SK-N-SH (cell line): ENCODE data around the gene FSTL5. TPM values are rescaled to one million over a fixed set of nuclear protein-coding genes. Genes with fewer than 3 reads are reported as not detected.

Experiments
- CTCF ChIA-PET: fragments of 300-600, 350-600 bp; formaldehyde crosslinking; extraction: SDS; loops from one replicate; lab custom pipeline; 2021; lab: Yijun Ruan, JAX
- POLR2A ChIA-PET: fragments of 350-600 bp; sonication (Branson Sonifier 250); formaldehyde crosslinking; extraction: SDS; loops from one replicate; lab custom pipeline; 2020; ENCODE audit warnings: antibody characterized with exemption, inconsistent platforms; lab: Yijun Ruan, JAX
- DNase-seq: peaks from one replicate; pipeline ENCODE4 v3.0.0; 2012
- H2AFZ ChIP-seq: fragments of 200-600 bp; sonication (generic); 2 replicates; pipeline ENCODE4 v1.8.1; 2016; ENCODE audit warnings: antibody characterized with exemption, mild to moderate bottlenecking, low read depth
- H3F3A ChIP-seq: fragments of 200-600 bp; sonication (generic); replicated peaks from 2 replicates; pipeline ENCODE3; 2016; ENCODE audit warnings: antibody characterized with exemption, mild to moderate bottlenecking; ENCODE audit not compliant: insufficient read depth
- H3K27ac ChIP-seq, 2 experiments: fragments of 200-500 bp in 1 of 2; fragments of 200-600 bp in 1 of 2; sonication (Bioruptor generic) in 1 of 2; sonication (generic), shearing (Covaris generic) in 1 of 2; 2 replicates each; pipeline versions ENCODE4 v1.5.1 to v1.6.1; 2014 to 2016; ENCODE audit warnings: low read depth in 2 of 2, inconsistent platforms in 1 of 2, low read length in 1 of 2, mild to moderate bottlenecking in 1 of 2, mixed read lengths in 1 of 2
- H3K27me3 ChIP-seq: fragments of 200-600 bp; sonication (generic), shearing (Covaris generic); 2 replicates; pipeline ENCODE4 v1.6.1; 2016; ENCODE audit warnings: mixed run types; ENCODE audit not compliant: insufficient read depth
- H3K36me3 ChIP-seq, 2 experiments: fragments of 200-500 bp in 1 of 2; fragments of 200-600 bp in 1 of 2; sonication (Bioruptor generic) in 1 of 2; sonication (generic) in 1 of 2; replicated peaks in 1 of 2; 2 replicates each; pipeline versions ENCODE3 to v1.5.1; 2014 to 2016; ENCODE audit warnings: low read length in 1 of 2, mild to moderate bottlenecking in 1 of 2; ENCODE audit not compliant: insufficient read depth in 2 of 2, control insufficient read depth in 1 of 2
- H3K4me1 ChIP-seq, 2 experiments: fragments of 200-500 bp in 1 of 2; fragments of 200-600 bp in 1 of 2; sonication (Bioruptor generic) in 1 of 2; sonication (generic), shearing (Covaris generic) in 1 of 2; 2 replicates each; pipeline versions ENCODE4 v1.5.1 to v1.6.1; 2014 to 2016; ENCODE audit warnings: low read depth in 1 of 2, low read length in 1 of 2, mixed run types in 1 of 2; ENCODE audit not compliant: insufficient read depth in 2 of 2, control insufficient read depth in 1 of 2
- H3K4me2 ChIP-seq: fragments of 200-600 bp; sonication (generic), shearing (Covaris generic); 2 replicates; pipeline ENCODE4 v1.6.1; 2017; ENCODE audit warnings: mixed run types
- H3K4me3 ChIP-seq, 2 experiments: fragments of 200-500 bp in 1 of 2; fragments of 200-600 bp in 1 of 2; sonication (Bioruptor generic) in 1 of 2; sonication (generic), shearing (Covaris generic) in 1 of 2; 2 replicates each; pipeline versions ENCODE4 v1.5.1 to v1.8.1; 2014 to 2016; ENCODE audit warnings: low read depth in 2 of 2, inconsistent platforms in 1 of 2, low read length in 1 of 2, mild to moderate bottlenecking in 1 of 2, mixed read lengths in 1 of 2, moderate library complexity in 1 of 2
- H3K79me2 ChIP-seq: fragments of 200-600 bp; sonication (generic); 2 replicates; pipeline ENCODE4 v1.8.1; 2017; ENCODE audit warnings: mild to moderate bottlenecking; ENCODE audit not compliant: insufficient read depth
- H3K9ac ChIP-seq: fragments of 200-600 bp; sonication (generic); 2 replicates; pipeline ENCODE4 v1.6.1; 2017; ENCODE audit warnings: mixed run types
- H3K9me2 ChIP-seq: fragments of 200-600 bp; sonication (generic); 2 replicates; pipeline ENCODE4 v1.6.1; 2017; ENCODE audit warnings: mixed run types
- H3K9me3 ChIP-seq: fragments of 200-600 bp; sonication (generic); 2 replicates; pipeline ENCODE4 v1.6.1; 2017; ENCODE audit warnings: mixed run types, mild to moderate bottlenecking, moderate library complexity
- H4K20me1 ChIP-seq: fragments of 200-600 bp; sonication (generic); 2 replicates; pipeline ENCODE4 v1.6.1; 2017; ENCODE audit warnings: mild to moderate bottlenecking, mixed run types; ENCODE audit not compliant: insufficient read depth
- CHD2 ChIP-seq: fragments of 150-350 bp; IDR thresholded peaks from 2 replicates; pipeline ENCODE4 v1.6.1; 2018; ENCODE audit warnings: low read length; ENCODE audit not compliant: partially characterized antibody
- ELF1 ChIP-seq: IDR thresholded peaks from 2 replicates; pipeline ENCODE4 v1.4.0; 2012
- EP300 ChIP-seq, 2 experiments: IDR thresholded peaks; 2 replicates each; pipeline versions ENCODE4 v1.4.0 to v1.6.1; 2012; ENCODE audit warnings: borderline replicate concordance in 1 of 2, low read depth in 1 of 2, low read length in 1 of 2
- FOSL2 ChIP-seq: IDR thresholded peaks from 2 replicates; pipeline ENCODE4 v1.4.0; 2012; ENCODE audit warnings: low read depth, mild to moderate bottlenecking, moderate library complexity, borderline replicate concordance
- FOXM1 ChIP-seq: IDR thresholded peaks from 2 replicates; pipeline ENCODE4 v1.4.0; 2012; ENCODE audit warnings: low read depth, mild to moderate bottlenecking
- GABPA ChIP-seq: IDR thresholded peaks from 2 replicates; pipeline ENCODE4 v1.4.0; 2012; ENCODE audit warnings: low read depth, mild to moderate bottlenecking
- JUND ChIP-seq: IDR thresholded peaks from 2 replicates; pipeline ENCODE4 v1.4.0; 2012
- MAX ChIP-seq: IDR thresholded peaks from 2 replicates; pipeline ENCODE4 v1.4.0; 2012; ENCODE audit warnings: low read depth
- MEF2A ChIP-seq: IDR thresholded peaks from 2 replicates; pipeline ENCODE4 v1.4.0; 2012; ENCODE audit warnings: low read depth, borderline replicate concordance
- NFIC ChIP-seq: IDR thresholded peaks from 2 replicates; pipeline ENCODE4 v1.4.0; 2012; ENCODE audit warnings: borderline replicate concordance
- NRF1 ChIP-seq: IDR thresholded peaks from 2 replicates; pipeline ENCODE4 v1.6.1; 2012; ENCODE audit warnings: low read depth, mild to moderate bottlenecking, low read length
- RCOR1 ChIP-seq: fragments of 150-350 bp; IDR thresholded peaks from 2 replicates; pipeline ENCODE4 v1.6.1; 2017; ENCODE audit warnings: antibody characterized with exemption, low read length
- RFX5 ChIP-seq: IDR thresholded peaks from 2 replicates; pipeline ENCODE4 v1.6.1; 2012; ENCODE audit warnings: mild to moderate bottlenecking, improper control_type of control experiment, low read length
- RXRA ChIP-seq: IDR thresholded peaks from 2 replicates; pipeline ENCODE4 v1.4.0; 2012; ENCODE audit warnings: low read depth, mild to moderate bottlenecking, borderline replicate concordance
- SIN3A ChIP-seq: IDR thresholded peaks from 2 replicates; pipeline ENCODE4 v1.6.1; 2012; ENCODE audit warnings: low read depth, mild to moderate bottlenecking, low read length, moderate library complexity, borderline replicate concordance
- SMC3 ChIP-seq: IDR thresholded peaks from 2 replicates; pipeline ENCODE4 v1.6.1; 2012; ENCODE audit warnings: low read depth, low read length, improper control_type of control experiment
- TCF12 ChIP-seq: IDR thresholded peaks from 2 replicates; pipeline ENCODE4 v1.4.0; 2012
- TEAD4 ChIP-seq: IDR thresholded peaks from 2 replicates; pipeline ENCODE4 v1.4.0; 2012; ENCODE audit warnings: mild to moderate bottlenecking, borderline replicate concordance; ENCODE audit not compliant: insufficient read depth
- USF2 ChIP-seq: fragments of 150-350 bp; IDR thresholded peaks from 2 replicates; pipeline ENCODE4 v1.6.1; 2017; ENCODE audit warnings: antibody characterized with exemption, low read length, low read depth, borderline replicate concordance
- YY1 ChIP-seq: IDR thresholded peaks from 2 replicates; pipeline ENCODE4 v1.4.0; 2012; ENCODE audit warnings: low read depth, mild to moderate bottlenecking
- WGBS: methylation state at CpG from one replicate; pipeline ENCODE4 v1.1.6; 2017; ENCODE audit warnings: low lambda C conversion rate; 5-methylcytosine and 5-hydroxymethylcytosine counted together
- polyA plus RNA-seq, 3 experiments: library from polyadenylated mRNA; depleted of rRNA; stranded (reverse); fragments of >200 nt; gene quantifications; 2 replicates each; pipeline ENCODE4 v1.2.3, GENCODE V29; 2012
- TF ChIP-seq, protein P1 (sequence below): IDR thresholded peaks from 2 replicates; pipeline ENCODE4 v1.4.0; 2012; ENCODE audit warnings: low read depth, borderline replicate concordance
- TF ChIP-seq, protein P2 (sequence below): fragments of 150-350 bp; IDR thresholded peaks from 2 replicates; pipeline ENCODE4 v1.6.1; 2016; ENCODE audit warnings: mild to moderate bottlenecking, low read depth, low read length

The FSTL5 gene
- polyA plus RNA-seq, 1 of the 3 experiments (the other 2 are of a cell fraction), result 0.07 TPM

DNA sequence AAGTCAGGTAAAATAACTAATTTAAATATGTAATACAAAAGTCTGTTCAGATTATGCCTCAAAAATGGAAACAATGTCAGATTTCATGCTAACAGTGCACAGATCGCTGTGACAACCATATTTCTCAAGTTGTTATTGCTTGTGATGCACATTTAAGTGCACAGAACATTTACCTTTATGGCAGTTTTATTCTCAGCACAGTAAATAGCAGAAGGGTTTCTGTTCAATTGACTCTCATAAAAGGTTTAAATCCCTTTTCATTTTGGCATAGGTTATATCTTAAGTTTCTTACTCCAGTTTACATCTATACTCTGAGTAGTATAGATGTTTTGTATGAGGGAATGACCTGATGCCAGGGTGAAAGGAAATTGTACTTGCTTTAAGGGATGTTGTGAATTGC, 247.8 kb downstream of the FSTL5 start (continued):
- TF ChIP-seq TEAD4 (no peak), RCOR1 (no peak), YY1 (no peak), SMC3 (no peak)

- Histone ChIP-seq H3K27ac (no peak overlapping the region), H3K79me2 (no peaks in the 10 kb centered on the region), H3K36me3 (no peaks in the 10 kb centered on the region), H3K4me3 (no peak overlapping the region), H3K4me1 (no peaks in the 10 kb centered on the region), H3K9me3 (no peaks in the 10 kb centered on the region), H3K27me3 (no peaks in the 10 kb centered on the region), H3F3A (no peaks in the 10 kb centered on the region), H3K9me2 (no peaks in the 10 kb centered on the region), H2AFZ (no peak overlapping the region), H3K4me2 (no peak overlapping the region), H3K9ac (no peak overlapping the region), H4K20me1 (no peaks in the 10 kb centered on the region)
- ChIA-PET POLR2A (no interaction called here), CTCF (no interaction called here)
- 80% methylated on average over 2 of the region's 2 CpGs for WGBS
- no peak for DNase-seq
- no peak for TF ChIP-seq JUND
- no peak for TF ChIP-seq ELF1
- no peak for TF ChIP-seq CHD2
- TF ChIP-seq NRF1, result no peak
- TF ChIP-seq RCOR1, result no peak
Observed at GRCh38 chr4:161907590-161907955, 256.2 kb downstream of the FSTL5 start.

GRCh38 chr4:161906836-161907589, 256.8 kb downstream of the FSTL5 start:
- Histone ChIP-seq H3K4me1 (no peaks in the 10 kb centered on the region), H2AFZ (no peak overlapping the region), H3K36me3 (no peaks in the 10 kb centered on the region), H3K27ac (no peak overlapping the region), H3K79me2 (no peaks in the 10 kb centered on the region), H3K4me2 (no peak overlapping the region), H3K9me2 (no peaks in the 10 kb centered on the region), H4K20me1 (no peaks in the 10 kb centered on the region), H3K9me3 (no peaks in the 10 kb centered on the region), H3F3A (no peaks in the 10 kb centered on the region), H3K4me3 (no peak overlapping the region), H3K27me3 (no peaks in the 10 kb centered on the region), H3K9ac (no peak overlapping the region)
- POLR2A ChIA-PET, result no interaction called here
- CTCF ChIA-PET, result no interaction called here
- WGBS, result 65% methylated on average over 4 of the region's 4 CpGs
- no peak for DNase-seq
- no peak for TF ChIP-seq EP300 (IDR thresholded peaks at IDR 0.05; ENCODE audit: borderline replicate concordance in 1 of 2, low read depth in 1 of 2, low read length in 1 of 2)
- TF ChIP-seq RXRA, result no peak
- TF ChIP-seq MEF2A, result no peak
- TF ChIP-seq, protein P1, sequence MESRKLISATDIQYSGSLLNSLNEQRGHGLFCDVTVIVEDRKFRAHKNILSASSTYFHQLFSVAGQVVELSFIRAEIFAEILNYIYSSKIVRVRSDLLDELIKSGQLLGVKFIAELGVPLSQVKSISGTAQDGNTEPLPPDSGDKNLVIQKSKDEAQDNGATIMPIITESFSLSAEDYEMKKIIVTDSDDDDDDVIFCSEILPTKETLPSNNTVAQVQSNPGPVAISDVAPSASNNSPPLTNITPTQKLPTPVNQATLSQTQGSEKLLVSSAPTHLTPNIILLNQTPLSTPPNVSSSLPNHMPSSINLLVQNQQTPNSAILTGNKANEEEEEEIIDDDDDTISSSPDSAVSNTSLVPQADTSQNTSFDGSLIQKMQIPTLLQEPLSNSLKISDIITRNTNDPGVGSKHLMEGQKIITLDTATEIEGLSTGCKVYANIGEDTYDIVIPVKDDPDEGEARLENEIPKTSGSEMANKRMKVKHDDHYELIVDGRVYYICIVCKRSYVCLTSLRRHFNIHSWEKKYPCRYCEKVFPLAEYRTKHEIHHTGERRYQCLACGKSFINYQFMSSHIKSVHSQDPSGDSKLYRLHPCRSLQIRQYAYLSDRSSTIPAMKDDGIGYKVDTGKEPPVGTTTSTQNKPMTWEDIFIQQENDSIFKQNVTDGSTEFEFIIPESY, result no peak
- no peak for TF ChIP-seq MAX
- TF ChIP-seq RFX5, result no peak
- no peak for TF ChIP-seq USF2
- TF ChIP-seq GABPA, result no peak
- TF ChIP-seq FOXM1, result no peak
- TF ChIP-seq TCF12, result no peak
- no peak for TF ChIP-seq NRF1
- no peak for TF ChIP-seq RCOR1
- TF ChIP-seq YY1, result no peak
- TF ChIP-seq NFIC, result no peak
- no peak for TF ChIP-seq SIN3A
- no peak for TF ChIP-seq FOSL2
- TF ChIP-seq, protein P2, sequence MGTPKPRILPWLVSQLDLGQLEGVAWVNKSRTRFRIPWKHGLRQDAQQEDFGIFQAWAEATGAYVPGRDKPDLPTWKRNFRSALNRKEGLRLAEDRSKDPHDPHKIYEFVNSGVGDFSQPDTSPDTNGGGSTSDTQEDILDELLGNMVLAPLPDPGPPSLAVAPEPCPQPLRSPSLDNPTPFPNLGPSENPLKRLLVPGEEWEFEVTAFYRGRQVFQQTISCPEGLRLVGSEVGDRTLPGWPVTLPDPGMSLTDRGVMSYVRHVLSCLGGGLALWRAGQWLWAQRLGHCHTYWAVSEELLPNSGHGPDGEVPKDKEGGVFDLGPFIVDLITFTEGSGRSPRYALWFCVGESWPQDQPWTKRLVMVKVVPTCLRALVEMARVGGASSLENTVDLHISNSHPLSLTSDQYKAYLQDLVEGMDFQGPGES, result no peak
- no peak for TF ChIP-seq TEAD4
